Omental fat pad (tissue), 4 donors: ENCODE results near the gene KLHDC8B. TPM values are rescaled to one million over a fixed set of nuclear protein-coding genes. Genes with fewer than 3 reads are reported as not detected.

Experiments
- total RNA-seq, 4 donors: library from RNA; depleted of rRNA; stranded (reverse); fragments of >200 nt; gene quantifications; one replicate each; pipeline ENCODE4 v1.1.0, GENCODE V29; 2016

KLHDC8B gene
- total RNA-seq, 4 donors from 2014 or later: 55.0 to 123 (median 65.5) TPM

Other genes with a start within 250 kb of the KLHDC8B start
- gene P4HTM, start 181.4 kb upstream of the KLHDC8B start, total RNA-seq: 10 to 100 TPM; 25.7 to 43.1 (median 28.2) TPM
- 100 to 1,000 TPM in 1 of 4 donors, 10 to 100 TPM in 3; 69.2 to 121 (median 81.5) TPM for gene WDR6, start 164.2 kb upstream of the KLHDC8B start, total RNA-seq
- 10 to 100 TPM; 15.3 to 36.9 (median 30.9) TPM for gene DALRD3, start 153.0 kb upstream of the KLHDC8B start, total RNA-seq
- gene NDUFAF3, start 149.5 kb upstream of the KLHDC8B start, total RNA-seq: 100 to 1,000 TPM; 108 to 175 (median 140) TPM
- gene IMPDH2, start 142.2 kb upstream of the KLHDC8B start, total RNA-seq: 100 to 1,000 TPM; 125 to 149 (median 138) TPM
- 10 to 100 TPM; 53.2 to 71.2 (median 61.9) TPM for gene QRICH1, start 77.5 kb upstream of the KLHDC8B start, total RNA-seq
- gene QARS1, start 66.8 kb upstream of the KLHDC8B start, total RNA-seq: 100 to 1,000 TPM; 172 to 204 (median 192) TPM
- 10 to 100 TPM; 30.7 to 63.5 (median 45.4) TPM for gene USP19, start 50.8 kb upstream of the KLHDC8B start, total RNA-seq
- gene LAMB2, start 38.5 kb upstream of the KLHDC8B start, total RNA-seq: 100 to 1,000 TPM; 334 to 564 (median 415) TPM
- 10 to 100 TPM; 20.7 to 29.9 (median 26.8) TPM for gene CCDC71, start 5.3 kb upstream of the KLHDC8B start, total RNA-seq
- 10 to 100 TPM in 1 of 4 donors, 1 to 10 TPM in 3; 3.5 to 13.7 (median 5.6) TPM for gene C3orf62, start 105.6 kb downstream of the KLHDC8B start, total RNA-seq
- gene USP4, start 168.5 kb downstream of the KLHDC8B start, total RNA-seq: 10 to 100 TPM; 17.3 to 43.3 (median 34.6) TPM
- 100 to 1,000 TPM; 318 to 730 (median 464) TPM for gene GPX1, start 186.8 kb downstream of the KLHDC8B start, total RNA-seq
- 100 to 1,000 TPM; 456 to 542 (median 494) TPM for gene RHOA, start 240.4 kb downstream of the KLHDC8B start, total RNA-seq
- gene TCTA, start 240.8 kb downstream of the KLHDC8B start, total RNA-seq: 10 to 100 TPM; 15.1 to 30.9 (median 24.0) TPM